ENCODE measurements around the gene TXLNB. TPM values are rescaled to one million over a fixed set of nuclear protein-coding genes. Genes with fewer than 3 reads are reported as not detected.

TXLNB gene
- total RNA-seq, 4 donors from 2014 or later, result 0.57 to 3.2 (median 1.6) TPM

DNA sequence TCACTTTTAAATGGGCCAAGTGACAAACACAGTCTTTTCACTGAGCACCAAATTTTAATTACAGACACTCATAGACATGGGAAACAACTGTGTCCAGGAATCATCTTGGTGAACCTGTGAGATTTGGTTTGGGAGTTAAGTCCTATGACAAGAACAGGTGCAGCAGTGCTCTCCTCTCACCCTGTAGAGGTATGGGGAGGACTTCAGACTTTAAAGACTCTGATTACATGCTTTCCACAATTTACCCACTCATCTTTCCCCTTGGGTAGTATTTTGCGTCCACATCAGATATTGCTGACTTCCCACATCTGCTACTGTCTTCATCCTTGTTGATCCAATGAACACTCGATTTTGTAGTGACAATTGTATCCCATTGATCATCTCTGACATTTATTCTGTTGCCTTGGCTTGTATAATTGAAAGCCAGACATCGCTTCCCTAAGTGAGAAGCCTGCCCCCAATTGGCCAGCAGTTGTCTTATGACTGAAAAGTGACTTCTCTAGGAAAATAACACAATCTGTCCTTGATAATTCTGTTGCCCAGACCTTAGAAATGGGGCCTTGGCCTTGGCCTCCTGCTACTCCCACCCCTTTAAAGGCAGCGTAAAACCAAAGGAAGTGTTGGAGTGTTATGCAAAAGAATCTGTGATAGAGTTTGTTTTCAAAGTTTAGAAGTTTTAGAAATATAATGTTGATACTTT lies 40.0 kb downstream of the TXLNB start:
- TF ChIP-seq, protein P1, sequence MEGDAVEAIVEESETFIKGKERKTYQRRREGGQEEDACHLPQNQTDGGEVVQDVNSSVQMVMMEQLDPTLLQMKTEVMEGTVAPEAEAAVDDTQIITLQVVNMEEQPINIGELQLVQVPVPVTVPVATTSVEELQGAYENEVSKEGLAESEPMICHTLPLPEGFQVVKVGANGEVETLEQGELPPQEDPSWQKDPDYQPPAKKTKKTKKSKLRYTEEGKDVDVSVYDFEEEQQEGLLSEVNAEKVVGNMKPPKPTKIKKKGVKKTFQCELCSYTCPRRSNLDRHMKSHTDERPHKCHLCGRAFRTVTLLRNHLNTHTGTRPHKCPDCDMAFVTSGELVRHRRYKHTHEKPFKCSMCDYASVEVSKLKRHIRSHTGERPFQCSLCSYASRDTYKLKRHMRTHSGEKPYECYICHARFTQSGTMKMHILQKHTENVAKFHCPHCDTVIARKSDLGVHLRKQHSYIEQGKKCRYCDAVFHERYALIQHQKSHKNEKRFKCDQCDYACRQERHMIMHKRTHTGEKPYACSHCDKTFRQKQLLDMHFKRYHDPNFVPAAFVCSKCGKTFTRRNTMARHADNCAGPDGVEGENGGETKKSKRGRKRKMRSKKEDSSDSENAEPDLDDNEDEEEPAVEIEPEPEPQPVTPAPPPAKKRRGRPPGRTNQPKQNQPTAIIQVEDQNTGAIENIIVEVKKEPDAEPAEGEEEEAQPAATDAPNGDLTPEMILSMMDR (IDR thresholded peaks at IDR 0.05; ENCODE audit: low read depth), result no peak

DNA sequence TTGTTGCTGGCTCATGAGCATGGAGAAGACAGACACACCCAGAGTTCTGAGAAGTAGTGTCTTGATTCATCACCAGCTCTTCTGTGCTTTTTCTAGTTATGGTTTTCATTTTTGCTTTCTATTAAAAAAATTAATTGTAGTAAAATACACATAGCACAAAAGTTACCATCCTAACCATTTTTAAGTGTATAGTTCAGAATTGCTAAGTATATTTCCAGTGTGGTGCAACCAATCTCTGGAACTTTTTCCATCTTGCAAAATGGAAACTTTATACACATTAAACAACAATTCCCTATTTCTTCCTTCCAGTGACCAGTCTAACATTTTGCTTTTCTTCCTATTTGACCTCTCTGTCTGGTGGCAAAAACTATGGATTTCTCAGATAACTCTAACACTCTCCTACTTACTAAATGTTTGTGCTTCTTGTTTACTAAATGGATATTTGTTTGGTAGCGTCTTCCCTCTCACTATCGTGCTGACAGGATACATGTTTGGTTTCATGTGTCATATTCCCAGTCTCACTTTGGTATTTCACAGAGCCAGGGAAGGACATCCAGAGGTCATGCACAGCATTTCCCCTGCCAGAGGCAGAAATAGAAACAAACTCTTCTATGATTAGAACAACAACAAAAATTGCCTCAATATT lies 40.6 kb downstream of the TXLNB start:
- TF ChIP-seq, protein P1 (IDR thresholded peaks at IDR 0.05; ENCODE audit: low read depth), result no peak

DNA sequence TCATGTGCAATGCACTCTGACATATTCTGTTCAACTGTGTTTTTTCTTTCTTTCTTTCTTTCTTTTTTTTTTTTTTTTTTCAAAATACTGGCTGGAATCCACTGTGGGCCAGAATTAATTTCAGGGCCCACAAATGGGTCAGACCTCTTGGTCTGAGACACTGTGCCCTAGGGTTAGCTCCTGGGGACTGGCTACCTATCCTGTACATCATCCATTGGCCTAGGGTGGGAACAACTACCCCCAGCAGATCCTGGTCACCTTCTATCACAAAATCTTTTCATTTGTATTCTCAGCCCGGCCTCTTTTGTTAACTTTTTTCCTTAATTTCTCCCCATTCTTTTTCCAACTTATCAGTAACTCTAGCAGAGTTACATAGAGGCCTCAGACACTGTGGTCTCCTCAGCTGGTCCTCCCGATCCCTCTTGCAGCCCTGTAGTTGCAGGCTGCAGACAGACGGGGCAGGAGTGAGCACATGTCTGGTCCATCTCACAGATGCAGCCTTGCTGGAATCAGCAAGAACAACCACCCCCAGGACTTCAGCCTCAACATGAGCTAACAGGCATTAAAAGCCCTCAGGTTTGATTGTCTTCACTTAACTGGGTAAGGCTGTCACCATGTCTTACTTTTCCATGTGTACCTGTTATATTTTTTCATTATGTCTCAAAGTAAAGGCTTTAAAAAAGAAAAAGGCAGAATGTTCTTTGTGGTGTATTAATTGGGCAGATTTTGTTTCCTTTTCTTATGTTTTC lies 41.3 kb downstream of the TXLNB start:
- TF ChIP-seq, protein P1 (IDR thresholded peaks at IDR 0.05; ENCODE audit: low read depth), result no peak

DNA sequence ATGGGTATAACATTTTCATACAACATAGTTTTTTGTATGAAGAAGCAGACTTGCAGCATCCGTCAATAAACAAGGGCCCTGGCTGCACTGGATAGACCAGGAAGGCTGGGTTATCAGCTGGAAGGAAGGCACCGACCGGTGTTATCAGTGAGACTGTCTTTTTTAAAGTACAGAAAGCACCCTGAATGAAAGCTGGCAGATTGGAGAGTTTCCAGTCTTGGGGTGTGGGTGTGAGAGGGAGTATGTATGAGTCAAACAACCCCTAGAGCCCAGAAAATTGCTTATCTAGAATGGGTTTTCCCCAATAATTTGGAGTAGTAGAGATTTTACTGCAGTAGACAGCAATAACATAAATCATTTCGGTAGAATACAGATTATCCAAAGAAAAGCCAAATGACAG lies 42.4 kb downstream of the TXLNB start:
- TF ChIP-seq, protein P1 (IDR thresholded peaks at IDR 0.05; ENCODE audit: low read depth), result no peak

DNA sequence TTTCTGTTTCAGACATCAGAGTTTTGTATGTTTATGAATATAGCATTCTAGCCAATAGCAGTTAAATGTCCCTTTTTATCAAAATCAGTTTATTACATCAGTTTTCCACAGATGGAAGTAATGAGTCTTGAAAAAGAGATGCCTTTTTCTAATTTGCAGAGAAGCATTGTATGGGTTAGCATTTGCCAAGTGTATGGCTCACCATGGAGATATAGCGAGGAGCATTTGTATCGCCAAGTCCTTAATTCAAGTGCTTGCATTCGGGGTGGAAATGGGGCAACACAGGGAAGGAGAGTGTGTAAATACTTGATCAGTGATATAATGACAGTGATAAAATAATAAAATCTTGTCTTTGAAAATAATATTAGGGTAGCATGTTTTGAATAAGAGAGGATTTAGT lies 42.9 kb downstream of the TXLNB start:
- TF ChIP-seq, protein P1 (IDR thresholded peaks at IDR 0.05; ENCODE audit: low read depth), result no peak

DNA sequence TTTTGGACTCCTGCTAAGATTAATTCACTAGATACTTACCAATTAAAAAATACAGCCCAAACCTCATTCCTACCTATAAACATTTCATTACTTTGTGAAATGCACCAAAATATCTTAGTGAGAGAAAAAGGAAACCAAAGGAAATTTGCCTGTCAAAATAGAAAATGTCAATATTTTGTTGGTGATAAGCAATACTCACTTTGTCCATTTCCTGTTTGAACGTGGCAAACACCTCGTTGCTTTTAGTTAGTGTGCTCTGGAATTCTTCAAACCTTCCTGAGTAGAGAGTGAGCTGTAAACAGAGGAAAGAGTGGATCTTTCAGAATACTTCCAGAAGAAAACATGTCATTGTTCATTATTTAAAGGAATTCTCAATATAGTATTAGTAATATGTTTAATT lies 44.2 kb downstream of the TXLNB start:
- TF ChIP-seq, protein P1 (IDR thresholded peaks at IDR 0.05; ENCODE audit: low read depth), result no peak

DNA sequence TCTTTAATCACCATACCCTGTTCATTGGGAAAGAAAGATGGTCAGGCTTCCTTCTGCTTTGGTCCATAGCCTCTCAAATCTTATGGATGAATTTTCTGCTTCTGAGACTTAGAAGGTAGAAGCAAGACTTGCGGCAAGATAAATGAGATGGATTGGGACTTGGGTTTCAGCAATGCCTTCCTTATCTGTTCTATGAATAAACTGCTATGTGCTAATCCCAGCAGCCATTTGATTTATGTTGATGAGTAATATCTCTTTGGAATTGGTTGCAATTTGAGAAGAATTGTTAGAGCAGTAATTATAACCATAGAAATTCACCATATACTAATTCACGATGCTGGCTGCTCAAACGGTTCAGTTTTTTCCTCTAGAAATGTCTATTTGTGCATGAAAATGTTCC lies 48.3 kb downstream of the TXLNB start:
- TF ChIP-seq, protein P1 (IDR thresholded peaks at IDR 0.05; ENCODE audit: low read depth), result no peak

Measured in subcutaneous adipose tissue (tissue), 4 donors.